ENCODE data around the gene TMEM214. TPM values are rescaled to one million over a fixed set of nuclear protein-coding genes. Genes with fewer than 3 reads are reported as not detected.

TMEM214 gene
- total RNA-seq, 2 experiments from 2014 or later = 22.0 to 24.6 TPM

- CTCF ChIA-PET = interaction anchor here (0.9 to 3.1 kb wide), 10 partner anchors 12 to 230 kb away, joined by 3 to 18 read pairs (median 7); partner anchors contain the start of genes KHK, OST4, PREB and TMEM214
- POLR2A ChIA-PET = interaction anchor here (0.6 to 13.4 kb wide), 16 partner anchors 10 to 1821 kb away, joined by 3 to 301 read pairs (median 8); partner anchors contain the start of genes ABHD1, ATRAID, KHK and MPV17
- Mint-ChIP-seq H3K4me1 (ENCODE audit: low read depth) (peaks cover 27% of the 10 kb centered on the region), H3K36me3 (ENCODE audit: low read depth) (peaks cover 30% of the 10 kb centered on the region), H3K27ac (peak overlapping the region; percentile 100), H3K27me3 (peaks cover 15% of the 10 kb centered on the region), H3K9me3 (no peaks in the 10 kb centered on the region), H3K4me3 (peak overlapping the region; percentile 100)
- peak overlapping the region; percentile 76 for H3K4me3 ChIP-seq (ENCODE audit: low read length)
- DNase-seq = peak in 12 of 14 experiments; percentile 22 to 86 (median 49)
- H3K36me3 ChIP-seq (ENCODE audit: insufficient read depth, low read length) = peaks cover 4% of the 10 kb centered on the region
- peak; percentile 11 for ATAC-seq (ENCODE audit: poor library complexity)
- peak overlapping the region; percentile 41 to 77 for H3K27ac ChIP-seq (ENCODE audit: low read depth in 1 of 2, low read length in 2 of 2)
- H3K9me3 ChIP-seq (ENCODE audit: control insufficient read depth in 1 of 2, insufficient read depth in 1 of 2, low read length in 2 of 2) = no peaks in the 10 kb centered on the region
- intact Hi-C loops (cut with DNase I, micrococcal nuclease) = loop anchor here (1.0 to 5.0 kb wide), 6 partner anchors 16 to 163 kb away; partner anchors contain the start of genes ATRAID (in 1 of the 2), KHK (in 1 of the 2), SLC5A6 (in 1 of the 2) and TMEM214 (in 1 of the 2)
- no peak for TF ChIP-seq CTCF (IDR thresholded peaks at IDR 0.05)
- H3K27me3 ChIP-seq (ENCODE audit: control insufficient read depth in 1 of 2, insufficient read depth in 2 of 2, low read length in 2 of 2) = no peaks in the 10 kb centered on the region
- H3K4me1 ChIP-seq (ENCODE audit: insufficient read depth, low read length) = peaks cover 20% of the 10 kb centered on the region
Measured at GRCh38 chr2:27049422-27050280, 16.9 kb downstream of the TMEM214 start.

GRCh38 chr2:27050281-27050995, 17.7 kb downstream of the TMEM214 start:
- intact Hi-C loops (cut with DNase I, micrococcal nuclease) = loop anchor here (1.0 to 5.0 kb wide), 5 partner anchors 18 to 162 kb away; partner anchors contain the start of genes ATRAID (in 1 of the 2), KHK (in 1 of the 2), SLC5A6 (in 1 of the 2) and TMEM214 (in 1 of the 2)
- Mint-ChIP-seq H3K27ac (peak overlapping the region; percentile 100), H3K36me3 (ENCODE audit: low read depth) (peaks cover 38% of the 10 kb centered on the region), H3K4me1 (ENCODE audit: low read depth) (peaks cover 27% of the 10 kb centered on the region), H3K4me3 (peak overlapping the region; percentile 100), H3K27me3 (peaks cover 15% of the 10 kb centered on the region), H3K9me3 (no peaks in the 10 kb centered on the region)
- peaks cover 20% of the 10 kb centered on the region for H3K4me1 ChIP-seq (ENCODE audit: insufficient read depth, low read length)
- POLR2A ChIA-PET = interaction anchor here (0.6 to 13.4 kb wide), 23 partner anchors 11 to 1820 kb away, joined by 3 to 301 read pairs (median 5); partner anchors contain the start of genes ABHD1, ATRAID, GTF3C2 and KHK
- no peaks in the 10 kb centered on the region for H3K27me3 ChIP-seq (ENCODE audit: control insufficient read depth in 1 of 2, insufficient read depth in 2 of 2, low read length in 2 of 2)
- ATAC-seq (ENCODE audit: poor library complexity) (peak; percentile 57), DNase-seq (peak; percentile 86 to 97 (median 92))
- peak overlapping the region; percentile 76 for H3K4me3 ChIP-seq (ENCODE audit: low read length)
- CTCF ChIA-PET = interaction anchor here (0.9 to 3.1 kb wide), 11 partner anchors 12 to 253 kb away, joined by 3 to 18 read pairs (median 5); partner anchors contain the start of genes KHK, OST4, PREB and TMEM214
- H3K9me3 ChIP-seq (ENCODE audit: control insufficient read depth in 1 of 2, insufficient read depth in 1 of 2, low read length in 2 of 2) = no peaks in the 10 kb centered on the region
- H3K36me3 ChIP-seq (ENCODE audit: insufficient read depth, low read length) = peaks cover 11% of the 10 kb centered on the region
- peak; percentile 42 for TF ChIP-seq CTCF (IDR thresholded peaks at IDR 0.05)
- H3K27ac ChIP-seq (ENCODE audit: low read depth in 1 of 2, low read length in 2 of 2) = peak overlapping the region; percentile 77 to 83

Data from CD4-positive, alpha-beta T cell (primary cell).